ENCODE measurements around the gene TBX18.
A peak's percentile ranks its signal among the peaks of the same experiment; 100 is the strongest.

Gene TBX18

GRCh38 chr6:84764332-84765049 lies at the start of gene TBX18:
TSS of gene TBX18 (minus strand) at chr6:84764598. CDS start at chr6:84764181, 417 bp downstream.
- peak; percentile 65 for DNase-seq

DNA sequence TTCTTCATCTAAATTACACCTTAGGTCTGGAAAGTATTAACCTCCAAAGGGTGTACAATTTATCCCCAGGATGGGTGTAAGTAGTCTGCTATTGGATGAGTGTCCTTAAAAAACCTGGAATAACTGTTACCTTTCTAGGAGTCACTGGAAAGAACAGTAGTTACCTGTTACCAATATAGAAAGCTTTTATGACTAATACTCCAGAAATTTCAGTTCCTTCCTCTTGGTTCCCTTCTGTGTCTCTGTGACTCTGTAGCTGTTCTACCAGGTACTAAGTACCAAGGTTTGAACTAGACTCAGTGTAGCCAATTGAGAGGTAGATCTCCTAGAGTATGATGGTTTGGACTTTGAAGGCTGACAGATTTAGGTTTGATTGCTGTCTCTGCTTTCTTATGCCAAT lies 47.0 kb upstream of the TBX18 start:
- no peak for DNase-seq

GRCh38 chr6:84809455-84809854 lies 45.1 kb upstream of the TBX18 start:
- no peak for DNase-seq

DNA sequence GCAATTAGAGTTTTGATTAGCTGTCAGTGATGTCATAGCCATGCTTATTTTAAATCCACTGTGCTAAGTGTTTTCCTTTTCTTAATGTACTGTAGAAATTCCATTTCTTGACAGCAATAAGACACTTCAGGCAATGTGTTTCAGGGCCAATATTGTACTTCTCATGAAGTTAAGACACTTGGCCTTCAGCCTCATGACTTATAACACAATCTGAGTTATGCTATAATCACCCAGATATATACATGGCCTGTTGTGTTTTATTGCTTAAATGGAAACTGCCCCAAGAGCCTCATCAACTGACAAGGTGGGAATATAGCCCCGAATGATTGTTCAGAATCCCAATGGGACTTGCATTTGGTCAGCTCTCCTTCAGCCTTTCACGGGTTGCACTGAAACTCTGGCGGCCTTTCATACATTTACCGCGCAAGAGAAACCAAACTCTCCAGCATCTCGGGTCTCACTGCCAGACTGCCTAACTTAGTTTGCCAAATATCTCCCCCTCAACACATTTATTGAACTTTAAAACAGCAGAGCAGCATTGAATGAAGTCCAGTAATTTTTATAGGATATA lies 44.2 kb upstream of the TBX18 start:
- DNase-seq = no peak

GRCh38 chr6:84805145-84805544 lies 40.7 kb upstream of the TBX18 start:
- DNase-seq = no peak

- DNase-seq = no peak
Measured at GRCh38 chr6:84804720-84805119, 40.3 kb upstream of the TBX18 start.

DNA sequence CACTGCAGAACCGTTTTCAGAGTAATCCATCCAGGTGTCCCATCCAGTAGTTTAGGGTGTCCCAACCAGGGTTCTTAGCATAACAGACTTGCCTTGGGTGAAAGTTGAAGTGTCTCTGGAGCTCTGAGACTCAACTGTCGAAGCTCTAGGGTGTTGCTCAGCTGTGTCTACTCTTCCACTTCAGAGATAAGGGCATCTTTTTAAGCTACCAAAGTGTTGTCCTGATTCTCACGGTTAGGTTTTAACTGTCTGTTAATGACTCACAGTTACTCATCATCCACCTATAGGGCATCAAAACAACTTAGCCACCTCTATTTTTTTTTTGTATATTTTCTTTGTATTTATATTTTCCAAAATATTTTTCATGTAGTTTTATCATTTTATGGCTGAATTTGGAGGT lies 36.9 kb upstream of the TBX18 start:
- no peak for DNase-seq

GRCh38 chr6:84798257-84798656 lies 33.9 kb upstream of the TBX18 start:
- DNase-seq = no peak

- no peak for DNase-seq
Measured at GRCh38 chr6:84796343-84796742, 31.9 kb upstream of the TBX18 start.

GRCh38 chr6:84791927-84792326 lies 27.5 kb upstream of the TBX18 start:
- no peak for DNase-seq

GRCh38 chr6:84791233-84791632 lies 26.8 kb upstream of the TBX18 start:
- DNase-seq = no peak

GRCh38 chr6:84789170-84789569 lies 24.8 kb upstream of the TBX18 start:
- no peak for DNase-seq

GRCh38 chr6:84788689-84789088 lies 24.3 kb upstream of the TBX18 start:
- no peak for DNase-seq

DNA sequence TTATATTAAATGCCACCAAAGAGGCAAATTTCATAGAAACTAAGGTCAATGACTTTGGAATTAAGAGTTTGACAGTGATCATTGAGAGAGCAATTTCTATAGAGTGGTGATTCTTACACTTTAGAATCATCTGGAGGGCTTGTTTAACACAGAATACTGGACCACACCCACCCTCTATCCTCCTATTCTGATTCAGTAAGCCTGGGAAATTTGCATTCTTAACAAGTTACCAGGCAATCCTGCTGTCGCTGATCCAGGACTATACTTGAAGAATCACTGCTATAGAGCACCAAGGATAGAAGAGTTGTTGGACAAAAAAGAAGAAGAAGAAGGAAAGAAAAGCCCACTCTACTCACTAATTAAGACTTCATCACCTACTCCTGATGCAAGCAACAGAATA lies 21.3 kb upstream of the TBX18 start:
- no peak for DNase-seq

- DNase-seq = no peak
Measured at GRCh38 chr6:84779917-84780316, 15.5 kb upstream of the TBX18 start.

DNA sequence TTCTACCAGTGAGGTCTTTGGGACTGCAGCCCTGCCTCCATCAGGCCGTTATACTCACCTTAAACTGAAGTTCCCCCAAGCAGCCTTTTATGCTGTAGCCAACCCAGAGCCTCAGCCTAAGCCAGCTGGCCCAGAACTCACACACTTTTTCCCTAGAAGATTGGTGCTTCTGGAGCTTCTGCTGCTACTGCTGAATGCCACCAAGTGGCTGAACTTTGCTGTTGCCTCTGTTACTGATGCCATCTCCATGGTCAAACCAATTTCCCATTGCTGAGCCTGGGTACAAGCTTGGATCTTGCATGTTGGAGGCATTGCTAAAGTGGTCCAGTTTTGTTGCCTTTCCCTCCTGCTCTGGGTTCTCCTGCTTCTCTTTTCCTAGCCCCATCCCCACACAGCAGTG lies 15.0 kb upstream of the TBX18 start:
- DNase-seq = no peak

DNA sequence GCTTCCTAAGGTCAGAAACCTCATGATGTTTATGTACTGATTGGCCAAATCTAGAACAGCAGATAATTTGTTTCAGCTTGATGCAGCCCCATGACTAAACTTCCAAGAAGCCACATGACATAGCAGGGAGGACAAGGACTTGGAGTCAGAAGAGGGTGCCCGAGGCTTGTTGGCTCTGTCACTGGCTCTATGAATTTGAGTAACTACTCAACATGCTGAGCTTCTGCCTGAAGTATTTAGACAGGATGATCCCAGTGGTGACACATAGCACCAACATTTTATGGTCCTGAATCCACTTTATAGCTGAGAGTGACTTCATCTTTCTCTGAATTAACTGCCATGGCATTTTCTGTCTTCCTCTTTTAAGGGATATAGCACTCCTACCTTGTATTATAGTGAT lies 13.5 kb upstream of the TBX18 start:
- no peak for DNase-seq

GRCh38 chr6:84776392-84776791 lies 12.0 kb upstream of the TBX18 start:
- DNase-seq = no peak

DNA sequence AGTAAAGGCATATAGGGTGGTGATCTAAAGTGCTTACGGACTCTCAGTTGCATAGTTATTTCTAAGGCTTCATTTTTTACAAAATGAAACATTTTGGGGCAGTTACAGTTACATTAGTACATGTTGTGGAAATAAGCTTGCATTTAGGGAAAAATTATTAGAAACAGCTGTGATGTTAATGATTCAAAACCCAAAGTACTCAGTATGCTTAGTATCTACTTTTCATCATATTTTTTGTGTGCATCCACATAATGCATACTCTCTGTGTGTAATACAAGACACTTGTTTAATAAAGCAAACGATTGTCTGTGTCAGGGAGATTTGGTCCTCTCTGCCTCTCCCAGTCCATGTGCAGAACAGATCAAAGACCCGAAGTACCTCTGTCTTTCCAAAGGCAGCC lies 11.4 kb upstream of the TBX18 start:
- no peak for DNase-seq

GRCh38 chr6:84774985-84775284 lies 10.5 kb upstream of the TBX18 start:
- DNase-seq = no peak

- DNase-seq = peak; percentile 70
Measured at GRCh38 chr6:84774157-84774984, 10.0 kb upstream of the TBX18 start.

DNA sequence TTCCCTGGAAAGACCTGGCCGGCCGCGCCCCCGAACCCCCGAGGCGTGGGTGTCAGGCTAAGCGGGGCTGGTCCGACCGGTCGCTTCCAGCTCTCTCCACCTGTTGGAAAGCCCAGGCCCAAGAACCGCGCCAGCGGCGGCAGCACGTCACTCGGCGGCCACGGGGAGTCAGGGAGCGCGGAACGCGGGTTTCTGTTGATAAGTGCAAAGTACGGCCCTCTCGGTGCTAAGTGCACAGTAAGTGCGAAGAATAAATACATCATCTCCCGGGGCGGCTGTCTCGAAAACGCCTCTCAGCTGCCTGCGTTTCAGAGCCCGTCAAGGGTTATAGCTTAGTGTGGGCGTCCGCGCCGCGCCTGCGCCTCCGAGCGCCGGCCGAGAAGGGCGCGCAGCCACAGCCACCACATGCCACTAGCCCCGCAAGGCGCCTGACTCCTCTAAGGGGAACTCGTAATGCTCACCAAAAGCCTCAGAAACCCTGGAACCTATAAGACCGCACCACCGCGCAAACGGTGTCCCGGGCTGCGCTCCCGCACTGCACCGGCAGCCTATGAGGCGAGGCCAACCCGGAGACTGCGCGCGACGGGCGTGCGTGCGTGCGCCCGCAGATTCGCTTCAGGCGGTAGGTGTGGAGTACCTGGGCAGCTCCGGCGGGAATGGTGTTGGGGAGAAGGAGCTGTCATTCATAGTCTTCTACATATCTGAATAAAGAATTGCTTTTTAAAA lies 9.2 kb upstream of the TBX18 start:
- peak; percentile 57 for DNase-seq

GRCh38 chr6:84773133-84773430 lies 8.7 kb upstream of the TBX18 start:
- DNase-seq = no peak
